Motor neuron (in vitro differentiated cells): ENCODE measurements around the gene CCDC121. TPM values are rescaled to one million over a fixed set of nuclear protein-coding genes. Genes with fewer than 3 reads are reported as not detected.

Experiments used
- ATAC-seq, 8 experiments: fragments of 200-7000 bp; cut with Tn5 transposase; replicated peaks in 6 of 8; 2 replicates each; pipeline ENCODE4 v1.8.0; 2021; ENCODE audit warnings: mild to moderate bottlenecking in 8 of 8, moderate library complexity in 8 of 8
- H3K27ac ChIP-seq, 2 donors: fragments of 250-450 bp; sonication (Bioruptor Pico); 2 replicates each; pipeline ENCODE4 v1.9.0; 2021; ENCODE audit warnings: antibody characterized with exemption in 2 of 2, mild to moderate bottlenecking in 2 of 2, moderate library complexity in 1 of 2
- H3K4me1 ChIP-seq, 2 donors: fragments of 250-450 bp; sonication (Bioruptor Pico); replicated peaks in 1 of 2; 2 replicates each; pipeline ENCODE4 v1.6.1; 2021; ENCODE audit warnings: antibody characterized with exemption in 2 of 2, mild to moderate bottlenecking in 2 of 2, moderate library complexity in 1 of 2
- H3K4me3 ChIP-seq, 5 donors: fragments of 250-450 bp; sonication (Bioruptor Pico); 2 replicates each; pipeline ENCODE4 v1.9.0; 2021; ENCODE audit warnings: antibody characterized with exemption in 5 of 5, mild to moderate bottlenecking in 5 of 5, moderate library complexity in 4 of 5
- WGBS, 10 experiments: fragments of 450-650 bp; shearing (Covaris generic); methylation state at CpG; one replicate each; pipeline ENCODE4 v1.0.0; 2022; 5-methylcytosine and 5-hydroxymethylcytosine counted together
- in situ Hi-C, 9 experiments: fragments of 400-800 bp; cut with MboI; loops; one replicate each; pipeline ENCODE4 v1.15.0; 2021; ENCODE audit warnings: low sequenced_read_pairs in 9 of 9, low pct_unique_long_range_greater_than_20kb in 2 of 9; ENCODE audit not compliant: unreplicated experiment in 9 of 9
- total RNA-seq, 8 experiments: library from RNA; unstranded; fragments of 300-600 nt; gene quantifications; 2 replicates each; pipeline versions ENCODE4 v1.2.3 to v1.2.4, GENCODE V29; 2022

CCDC121 gene
- total RNA-seq, 8 experiments from 2014 or later = 2.4 to 18.5 (median 6.5) TPM

- H3K27ac ChIP-seq = no peak overlapping the region
- peak overlapping the region in 4 of 5 donors; percentile 44 to 81 (median 52) for H3K4me3 ChIP-seq
- no peak for ATAC-seq
- 56 to 91% (median 79%) methylated on average over 1 to 3 of the region's 3 CpGs; no CpG with 5 or more reads in 1 of the 10 experiments for WGBS, 10 experiments
- H3K4me1 ChIP-seq = peaks cover 11 to 21% of the 10 kb centered on the region in 2 donors
- in situ Hi-C loops = no loop called here
These were observed 44.2 kb downstream of the CCDC121 start for GRCh38 chr2:27584597-27584996.

DNA sequence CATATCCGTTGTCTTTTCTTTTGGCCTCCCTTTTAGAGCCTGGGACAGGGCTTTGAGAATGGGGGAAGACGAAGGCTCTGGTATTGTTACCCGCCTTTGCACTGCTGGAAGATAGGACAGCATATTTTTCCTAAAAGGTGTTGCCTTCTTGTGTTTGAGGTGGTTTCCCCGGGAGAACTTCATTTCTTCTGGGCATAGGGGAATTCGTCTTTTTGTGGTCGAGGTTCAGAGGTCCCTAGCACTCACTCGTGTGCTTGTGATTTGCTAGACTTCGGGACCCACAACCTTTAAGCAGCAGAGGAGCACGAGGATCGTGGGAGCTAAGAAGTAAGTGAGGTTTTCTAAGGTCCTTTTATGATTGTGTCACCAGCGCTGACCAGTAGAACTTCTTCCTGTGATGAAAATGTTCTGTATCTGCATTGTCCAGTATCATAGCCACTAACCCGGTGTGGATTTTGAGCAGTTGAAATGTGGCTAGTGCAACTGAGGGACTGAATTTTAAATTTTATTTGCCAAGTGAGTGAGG is 45.4 kb downstream of the CCDC121 start:
- Histone ChIP-seq H3K27ac (peak overlapping the region; percentile 46 to 66), H3K4me1 (peaks cover 11 to 21% of the 10 kb centered on the region in 2 donors), H3K4me3 (peak overlapping the region; percentile 43 to 81 (median 50))
- in situ Hi-C loops = no loop called here
- WGBS, 10 experiments = 0 to 23% (median 3%) methylated on average over 1 to 12 of the region's 12 CpGs; no CpG with 5 or more reads in 1 of the 10 experiments
- ATAC-seq = peak in 3 of 8 experiments; percentile 6 to 12 (median 10)

DNA sequence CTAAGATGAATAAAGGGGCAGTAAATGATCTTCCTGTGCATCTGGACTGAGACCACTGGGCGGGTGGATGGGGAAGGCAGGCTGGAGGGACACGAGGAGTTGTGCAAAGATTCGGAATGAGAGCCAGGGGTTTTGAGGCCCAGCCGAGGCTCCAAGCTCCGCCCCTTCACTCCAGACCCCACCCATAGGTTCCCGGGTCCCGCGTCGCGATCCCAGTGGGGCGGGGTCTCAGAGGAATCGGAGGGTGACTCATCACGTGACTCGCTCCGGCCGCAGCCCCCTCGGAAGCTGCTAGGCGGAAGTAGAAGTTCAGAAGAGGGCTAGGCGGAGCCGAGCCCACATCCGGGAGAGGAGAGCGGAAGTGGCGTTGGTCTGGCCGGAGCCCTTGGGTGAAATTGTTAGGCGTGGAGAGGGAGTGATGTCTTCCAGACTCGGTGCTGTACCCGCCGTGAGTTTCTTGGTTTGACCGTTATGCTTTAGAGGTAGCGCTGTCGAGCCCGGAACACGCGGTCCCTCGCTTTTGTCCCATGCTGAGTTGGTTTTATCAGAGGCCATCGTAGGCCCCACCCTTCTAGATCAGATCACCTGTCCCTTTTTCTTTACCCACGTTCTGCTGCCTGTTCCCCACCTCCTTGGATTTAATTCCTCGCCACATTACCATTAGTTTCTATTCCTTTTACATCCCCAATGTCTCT is 46.0 kb downstream of the CCDC121 start, which contains the start of gene ZNF512:
ZNF512 (plus strand) TSS at position 348 of the 695 bp plus-strand sequence; CDS start at position 419, 71 bp downstream.
- Histone ChIP-seq H3K4me3 (peak within 1 kb of the TSS; percentile 43 to 81 (median 50)), H3K4me1 (peaks cover 11 to 21% of the 10 kb centered on the region in 2 donors), H3K27ac (peak within 1 kb of the TSS; percentile 46 to 66)
- WGBS, 10 experiments = 0 to 20% (median 1%) methylated on average over 1 to 13 of the region's 38 CpGs; no CpG with 5 or more reads in 2 of the 10 experiments
- peak; percentile 97 to 99 (median 98) for ATAC-seq
- in situ Hi-C loops = no loop called here

GRCh38 chr2:27582129-27582694 is 46.6 kb downstream of the CCDC121 start:
- WGBS, 10 experiments = 70 to 100% (median 93%) methylated on average over 1 to 7 of the region's 16 CpGs; no CpG with 5 or more reads in 3 of the 10 experiments
- Histone ChIP-seq H3K4me1 (peaks cover 11 to 21% of the 10 kb centered on the region in 2 donors), H3K4me3 (peak overlapping the region; percentile 43 to 81 (median 50)), H3K27ac (peak overlapping the region; percentile 21 to 66)
- in situ Hi-C loops = no loop called here
- ATAC-seq = no peak

- Histone ChIP-seq H3K4me3 (no peak overlapping the region), H3K4me1 (peaks cover 11 to 21% of the 10 kb centered on the region in 2 donors), H3K27ac (no peak overlapping the region)
- in situ Hi-C loops = no loop called here
- 80 to 100% (median 89%) methylated on average over 1 to 14 of the region's 19 CpGs; no CpG with 5 or more reads in 5 of the 10 experiments for WGBS, 10 experiments
- no peak for ATAC-seq
These were observed 47.2 kb downstream of the CCDC121 start for GRCh38 chr2:27581417-27582128.

Other genes with a start within 250 kb of the CCDC121 start
- 10 to 100 TPM; 12.7 to 22.5 (median 18.6) TPM for gene ZNF513, start 248.3 kb downstream of the CCDC121 start, total RNA-seq
- gene PPM1G, start 219.4 kb downstream of the CCDC121 start, total RNA-seq = 100 to 1,000 TPM in 2 of 8 experiments, 10 to 100 TPM in 6; 58.0 to 119 (median 77.6) TPM
- 100 to 1,000 TPM in 1 of 8 experiments, 10 to 100 TPM in 7; 48.8 to 108 (median 77.5) TPM for gene NRBP1, start 200.4 kb downstream of the CCDC121 start, total RNA-seq
- 1 to 10 TPM in 6 of 8 experiments, under 1 TPM in 1, not detected in 1; 0.54 to 3.2 (median 1.7) TPM for gene KRTCAP3, start 186.6 kb downstream of the CCDC121 start, total RNA-seq
- gene IFT172, start 139.3 kb downstream of the CCDC121 start, total RNA-seq = 10 to 100 TPM; 16.8 to 44.0 (median 24.7) TPM
- gene FNDC4, start 133.8 kb downstream of the CCDC121 start, total RNA-seq = 10 to 100 TPM in 1 of 8 experiments, 1 to 10 TPM in 7; 2.8 to 74.2 (median 6.8) TPM
- 1 to 10 TPM in 2 of 8 experiments, under 1 TPM in 5, not detected in 1; 0.16 to 2.4 (median 0.66) TPM for gene GCKR, start 132.2 kb downstream of the CCDC121 start, total RNA-seq
- 10 to 100 TPM; 15.7 to 67.2 (median 51.4) TPM for gene ZNF512, start 46.0 kb downstream of the CCDC121 start, total RNA-seq
- 10 to 100 TPM; 22.5 to 67.6 (median 32.5) TPM for gene GPN1, start within 50 bp of the CCDC121 start, total RNA-seq
- 10 to 100 TPM; 33.9 to 59.7 (median 40.3) TPM for gene SUPT7L, start 34.6 kb upstream of the CCDC121 start, total RNA-seq
- 10 to 100 TPM; 26.3 to 35.6 (median 29.9) TPM for gene SLC4A1AP, start 34.9 kb upstream of the CCDC121 start, total RNA-seq
- 100 to 1,000 TPM; 152 to 352 (median 169) TPM for gene MRPL33, start 142.7 kb upstream of the CCDC121 start, total RNA-seq